IPS DF 4.7 (cell line): Measurements from ENCODE around the gene NAA35.
"Not testable (repeated sequence)": the region's sequence is repeated elsewhere in the genome, so short reads cannot be mapped to it uniquely, and the experiment has no call there.

Source experiments
- DNase-seq: peaks from one replicate; pipeline ENCODE4 v3.0.0-alpha.2; 2013; ENCODE audit warnings: low spot score; ENCODE audit errors: extremely low read depth

Gene NAA35

GRCh38 chr9:86022687-86023266 is 81.8 kb downstream of the NAA35 start:
- DNase-seq, result no peak

GRCh38 chr9:86027767-86028166 is 86.8 kb downstream of the NAA35 start:
- no peak for DNase-seq

- no peak for DNase-seq
These were observed 94.2 kb downstream of the NAA35 start for GRCh38 chr9:86034863-86035734.

GRCh38 chr9:86035827-86036440 is 95.0 kb downstream of the NAA35 start:
- no peak for DNase-seq

GRCh38 chr9:86036555-86036954 is 95.6 kb downstream of the NAA35 start:
- no peak for DNase-seq

GRCh38 chr9:86039991-86040860 is 99.3 kb downstream of the NAA35 start:
- no peak for DNase-seq

- no peak for DNase-seq
These were observed 99.9 kb downstream of the NAA35 start for GRCh38 chr9:86040861-86041155.

- no peak for DNase-seq
These were observed 100.4 kb downstream of the NAA35 start for GRCh38 chr9:86041311-86041741.

GRCh38 chr9:86042199-86042978 is 101.4 kb downstream of the NAA35 start:
- no peak for DNase-seq

GRCh38 chr9:86043586-86043985 is 102.6 kb downstream of the NAA35 start:
- no peak for DNase-seq

- DNase-seq, result no peak
These were observed 103.1 kb downstream of the NAA35 start for GRCh38 chr9:86043999-86044398.

GRCh38 chr9:86045654-86046053 is 104.7 kb downstream of the NAA35 start:
- no peak for DNase-seq

- no peak for DNase-seq
These were observed 105.2 kb downstream of the NAA35 start for GRCh38 chr9:86046071-86046636.

- DNase-seq, result no peak
These were observed 106.0 kb downstream of the NAA35 start for GRCh38 chr9:86046930-86047341.

- no peak for DNase-seq
These were observed 106.4 kb downstream of the NAA35 start for GRCh38 chr9:86047361-86047760.

- not testable (repeated sequence) for DNase-seq
These were observed 107.2 kb downstream of the NAA35 start for GRCh38 chr9:86048018-86048742.

GRCh38 chr9:86052556-86053468 is 111.9 kb downstream of the NAA35 start:
- DNase-seq, result no peak

GRCh38 chr9:86054695-86055094 is 113.7 kb downstream of the NAA35 start:
- DNase-seq, result no peak

- no peak for DNase-seq
These were observed 116.5 kb downstream of the NAA35 start for GRCh38 chr9:86057491-86057890.
